Smooth muscle cell (in vitro differentiated cells): ENCODE data around the gene NFE2. TPM values are rescaled to one million over a fixed set of nuclear protein-coding genes. Genes with fewer than 3 reads are reported as not detected.
"Not testable (repeated sequence)": the region's sequence is repeated elsewhere in the genome, so short reads cannot be mapped to it uniquely, and the experiment has no call there.

Experiments
- DNase-seq: peaks from one replicate; lab custom pipeline; 2025; ENCODE audit not compliant: unreplicated experiment; lab: John Stamatoyannopoulos, UW
- H2AFZ ChIP-seq: fragments of 200-600 bp; sonication (generic); 2 replicates; pipeline ENCODE4 v1.6.0; 2016; ENCODE audit warnings: antibody characterized with exemption, low read depth, mild to moderate bottlenecking
- H3F3A ChIP-seq: fragments of 200-600 bp; sonication (generic); 2 replicates; pipeline ENCODE4 v1.6.0; 2017; ENCODE audit warnings: antibody characterized with exemption, low read depth
- H3K27ac ChIP-seq: fragments of 200-600 bp; sonication (generic); 2 replicates; pipeline ENCODE4 v1.5.1; 2016; ENCODE audit warnings: low read depth, mild to moderate bottlenecking
- H3K27me3 ChIP-seq: fragments of 200-600 bp; sonication (generic); 2 replicates; pipeline ENCODE4 v1.6.1; 2016; ENCODE audit warnings: low read depth, mild to moderate bottlenecking
- H3K36me3 ChIP-seq: fragments of 200-600 bp; sonication (generic); 2 replicates; pipeline ENCODE4 v1.5.1; 2016; ENCODE audit warnings: low read depth
- H3K4me1 ChIP-seq: fragments of 200-600 bp; sonication (generic); 2 replicates; pipeline ENCODE4 v1.5.1; 2016; ENCODE audit warnings: low read depth
- H3K4me2 ChIP-seq: fragments of 200-600 bp; sonication (generic); 2 replicates; pipeline ENCODE4 v1.6.0; 2016; ENCODE audit warnings: mild to moderate bottlenecking
- H3K4me3 ChIP-seq: fragments of 200-600 bp; sonication (generic); 2 replicates; pipeline ENCODE4 v1.5.1; 2016; ENCODE audit warnings: mild to moderate bottlenecking
- H3K79me2 ChIP-seq: fragments of 200-600 bp; sonication (generic); 2 replicates; pipeline ENCODE4 v1.6.0; 2016; ENCODE audit warnings: low read depth, mild to moderate bottlenecking
- H3K9ac ChIP-seq: fragments of 200-600 bp; sonication (generic); 2 replicates; pipeline ENCODE4 v1.6.0; 2016; ENCODE audit warnings: low read depth
- H3K9me3 ChIP-seq: fragments of 200-600 bp; sonication (generic); replicated peaks from 2 replicates; pipeline ENCODE4 v1.5.1; 2016; ENCODE audit warnings: low read depth
- H4K20me1 ChIP-seq: fragments of 200-600 bp; sonication (generic); 2 replicates; pipeline ENCODE4 v1.6.0; 2016; ENCODE audit warnings: low read depth
- CTCF ChIP-seq: fragments of 200-600 bp; sonication (generic); IDR thresholded peaks from 2 replicates; pipeline ENCODE4 v1.5.1; 2017; ENCODE audit warnings: borderline replicate concordance, mild to moderate bottlenecking, antibody characterized with exemption; ENCODE audit not compliant: insufficient read depth, poor library complexity, severe bottlenecking
- WGBS: methylation state at CpG from one replicate; pipeline ENCODE4 v1.1.7; 2016; ENCODE audit warnings: low lambda C conversion rate; 5-methylcytosine and 5-hydroxymethylcytosine counted together
- polyA plus RNA-seq: library from polyadenylated mRNA; unstranded; fragments of >200 nt; fragmentation: Nextera tagmentation; extraction: Ambion mirVana; gene quantifications from 2 replicates; pipeline ENCODE4 v1.2.1, GENCODE V29; 2016
- total RNA-seq: library from RNA; depleted of rRNA; stranded (reverse); fragments of >200 nt; gene quantifications from 2 replicates; pipeline ENCODE4 v1.2.3, GENCODE V29; 2014

The NFE2 gene
- total and polyA plus RNA-seq, 2 experiments from 2014 or later: 0.13 to 0.24 TPM

GRCh38 chr12:54331461-54331860 is 30.6 kb upstream of the NFE2 start:
- Histone ChIP-seq H4K20me1 (peaks cover 68% of the 10 kb centered on the region), H3K4me3 (no peak overlapping the region), H3K9ac (no peak overlapping the region), H3K79me2 (peaks cover 90% of the 10 kb centered on the region), H3K27ac (no peak overlapping the region), H3K4me2 (no peak overlapping the region), H2AFZ (no peak overlapping the region), H3K36me3 (no peaks in the 10 kb centered on the region), H3K9me3 (no peaks in the 10 kb centered on the region), H3F3A (no peaks in the 10 kb centered on the region), H3K4me1 (peaks cover 6% of the 10 kb centered on the region), H3K27me3 (no peaks in the 10 kb centered on the region)
- 70% methylated on average over 5 of the region's 5 CpGs for WGBS
- no peak for TF ChIP-seq CTCF
- no peak for DNase-seq

GRCh38 chr12:54330442-54330841 is 29.6 kb upstream of the NFE2 start:
- H3K4me3 ChIP-seq: no peak overlapping the region
- no peaks in the 10 kb centered on the region for H3F3A ChIP-seq
- no peak overlapping the region for H2AFZ ChIP-seq
- WGBS: 74% methylated on average over 3 of the region's 3 CpGs
- H3K27me3 ChIP-seq: no peaks in the 10 kb centered on the region
- DNase-seq: no peak
- no peaks in the 10 kb centered on the region for H3K36me3 ChIP-seq
- H3K79me2 ChIP-seq: peaks cover 93% of the 10 kb centered on the region
- H4K20me1 ChIP-seq: peaks cover 58% of the 10 kb centered on the region
- H3K4me2 ChIP-seq: no peak overlapping the region
- H3K4me1 ChIP-seq: peaks cover 14% of the 10 kb centered on the region
- no peaks in the 10 kb centered on the region for H3K9me3 ChIP-seq
- no peak for TF ChIP-seq CTCF
- no peak overlapping the region for H3K9ac ChIP-seq
- no peak overlapping the region for H3K27ac ChIP-seq

GRCh38 chr12:54329759-54330158 is 28.9 kb upstream of the NFE2 start:
- H4K20me1 ChIP-seq: peaks cover 51% of the 10 kb centered on the region
- TF ChIP-seq CTCF: no peak
- no peak overlapping the region for H3K4me3 ChIP-seq
- no peaks in the 10 kb centered on the region for H3K27me3 ChIP-seq
- H3K79me2 ChIP-seq: peaks cover 90% of the 10 kb centered on the region
- DNase-seq: no peak
- no peaks in the 10 kb centered on the region for H3K9me3 ChIP-seq
- H3K9ac ChIP-seq: no peak overlapping the region
- H2AFZ ChIP-seq: no peak overlapping the region
- peak overlapping the region; percentile 30 for H3K4me2 ChIP-seq
- no peak overlapping the region for H3K27ac ChIP-seq
- H3K36me3 ChIP-seq: no peaks in the 10 kb centered on the region
- H3K4me1 ChIP-seq: peaks cover 14% of the 10 kb centered on the region
- 71% methylated on average over 5 of the region's 5 CpGs for WGBS
- no peaks in the 10 kb centered on the region for H3F3A ChIP-seq

GRCh38 chr12:54328595-54329337 is 28.0 kb upstream of the NFE2 start:
- no peak for TF ChIP-seq CTCF
- 70% methylated on average over 6 of the region's 6 CpGs for WGBS

GRCh38 chr12:54325442-54326109 is 24.8 kb upstream of the NFE2 start:
- WGBS: 67% methylated on average over 22 of the region's 22 CpGs
- H3F3A ChIP-seq, H3K36me3 ChIP-seq, DNase-seq, H3K27me3 ChIP-seq, H3K9me3 ChIP-seq: not testable (repeated sequence)
- peaks cover 53% of the 10 kb centered on the region for H3K79me2 ChIP-seq
- H3K9ac ChIP-seq: peak overlapping the region; percentile 98
- H3K27ac ChIP-seq: peak overlapping the region; percentile 88
- H3K4me2 ChIP-seq: peak overlapping the region; percentile 97
- peaks cover 12% of the 10 kb centered on the region for H4K20me1 ChIP-seq
- peak overlapping the region; percentile 80 for H3K4me3 ChIP-seq
- H2AFZ ChIP-seq: peak overlapping the region; percentile 65
- H3K4me1 ChIP-seq: peaks cover 14% of the 10 kb centered on the region

More at GRCh38 chr12:54328595-54329337, 28.0 kb upstream of the NFE2 start:
- Histone ChIP-seq H3K4me3 (no peak overlapping the region), H3K27me3 (no peaks in the 10 kb centered on the region), H3K36me3 (no peaks in the 10 kb centered on the region), H4K20me1 (peaks cover 42% of the 10 kb centered on the region), H3K9ac (no peak overlapping the region), H2AFZ (no peak overlapping the region), H3K4me2 (no peak overlapping the region), H3K79me2 (peaks cover 80% of the 10 kb centered on the region), H3K4me1 (peaks cover 14% of the 10 kb centered on the region), H3K9me3 (no peaks in the 10 kb centered on the region), H3K27ac (no peak overlapping the region), H3F3A (no peaks in the 10 kb centered on the region)
- no peak for DNase-seq
